Posterior cingulate gyrus (tissue), 11 donors: ENCODE results near the gene MAP3K14.
"Not testable (repeated sequence)": the region's sequence is repeated elsewhere in the genome, so short reads cannot be mapped to it uniquely, and the experiment has no call there.

ENCODE experiments used
- DNase-seq, 10 donors: peaks; one replicate each; pipeline versions ENCODE4 v3.0.0 to v3.0.0-alpha.2; 2020 to 2021; ENCODE audit warnings: mixed read lengths in 3 of 10
- intact Hi-C: fragments of 100-400 bp; cut with DNase I; formaldehyde crosslinking; loops from one replicate; pipeline ENCODE4 v1.15.1; 2023

MAP3K14 gene

GRCh38 chr17:45264430-45264829 is 52.4 kb downstream of the MAP3K14 start:
- no peak for DNase-seq
- intact Hi-C loops = no loop called here

DNA sequence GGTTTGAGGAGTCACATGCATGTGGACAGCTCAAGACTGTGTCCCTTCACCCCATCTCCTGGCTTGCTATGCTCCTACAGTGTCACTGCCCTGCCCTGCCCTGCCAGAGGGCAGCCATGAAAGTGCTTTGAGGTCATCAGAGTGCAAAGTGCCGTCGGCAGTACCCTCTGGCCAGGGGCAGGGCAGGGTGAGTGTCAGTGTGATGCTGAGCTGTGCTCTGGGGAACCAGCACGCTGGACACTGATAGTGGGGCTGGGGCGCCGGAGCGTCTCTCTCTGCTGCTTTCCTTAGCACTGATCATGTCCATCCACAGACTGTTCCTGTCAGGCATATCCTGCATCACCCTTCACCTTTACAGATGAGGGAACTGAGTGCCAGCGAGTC is 53.4 kb downstream of the MAP3K14 start:
- no peak for DNase-seq
- intact Hi-C loops = no loop called here

DNA sequence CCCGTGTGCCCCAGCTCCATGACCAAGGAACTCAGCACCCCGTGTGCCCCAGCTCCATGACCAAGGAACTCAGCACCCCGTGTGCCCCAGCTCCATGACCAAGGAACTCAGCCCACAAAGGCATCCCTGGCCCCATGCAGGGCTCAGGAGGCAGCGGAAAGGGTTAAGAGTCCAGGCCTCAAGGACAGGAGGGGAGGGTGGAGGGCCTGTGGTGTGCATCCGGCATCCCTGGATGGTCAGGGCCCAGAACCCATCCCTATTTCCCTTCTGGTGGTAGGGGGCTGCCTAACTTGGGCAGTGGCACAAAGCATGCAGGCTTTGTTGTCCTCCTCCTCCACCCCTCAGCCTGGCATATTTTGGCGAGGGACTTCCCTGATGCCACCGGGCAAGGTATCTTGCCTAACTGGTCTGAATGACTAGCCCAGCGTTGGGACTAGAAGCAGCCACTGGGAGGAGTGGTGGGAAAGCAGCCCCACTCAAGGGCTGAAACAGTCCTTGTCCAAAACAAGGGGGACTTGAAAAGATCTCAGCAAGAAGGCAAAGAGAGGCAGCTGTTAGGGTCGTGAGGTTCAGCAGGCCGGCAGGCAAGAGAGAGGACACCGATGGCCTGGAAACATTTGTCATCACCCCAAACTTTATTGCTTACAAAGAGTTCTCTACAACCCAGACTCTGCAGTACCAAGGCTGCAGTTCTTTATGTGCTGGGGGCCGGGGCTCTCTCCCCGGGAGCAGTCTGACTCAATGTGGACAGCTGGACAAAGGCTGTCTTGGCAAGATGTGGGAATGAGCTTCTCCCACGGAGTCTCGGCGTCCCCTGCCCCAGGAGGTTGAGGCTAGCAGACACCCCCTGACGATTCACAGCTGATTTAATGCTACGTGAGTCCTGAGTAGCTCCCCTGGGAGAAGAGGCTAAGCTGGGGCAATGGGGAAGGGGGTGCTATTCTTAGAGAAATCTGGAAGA is 54.0 kb downstream of the MAP3K14 start:
- no peak for DNase-seq
- intact Hi-C loops = no loop called here

DNA sequence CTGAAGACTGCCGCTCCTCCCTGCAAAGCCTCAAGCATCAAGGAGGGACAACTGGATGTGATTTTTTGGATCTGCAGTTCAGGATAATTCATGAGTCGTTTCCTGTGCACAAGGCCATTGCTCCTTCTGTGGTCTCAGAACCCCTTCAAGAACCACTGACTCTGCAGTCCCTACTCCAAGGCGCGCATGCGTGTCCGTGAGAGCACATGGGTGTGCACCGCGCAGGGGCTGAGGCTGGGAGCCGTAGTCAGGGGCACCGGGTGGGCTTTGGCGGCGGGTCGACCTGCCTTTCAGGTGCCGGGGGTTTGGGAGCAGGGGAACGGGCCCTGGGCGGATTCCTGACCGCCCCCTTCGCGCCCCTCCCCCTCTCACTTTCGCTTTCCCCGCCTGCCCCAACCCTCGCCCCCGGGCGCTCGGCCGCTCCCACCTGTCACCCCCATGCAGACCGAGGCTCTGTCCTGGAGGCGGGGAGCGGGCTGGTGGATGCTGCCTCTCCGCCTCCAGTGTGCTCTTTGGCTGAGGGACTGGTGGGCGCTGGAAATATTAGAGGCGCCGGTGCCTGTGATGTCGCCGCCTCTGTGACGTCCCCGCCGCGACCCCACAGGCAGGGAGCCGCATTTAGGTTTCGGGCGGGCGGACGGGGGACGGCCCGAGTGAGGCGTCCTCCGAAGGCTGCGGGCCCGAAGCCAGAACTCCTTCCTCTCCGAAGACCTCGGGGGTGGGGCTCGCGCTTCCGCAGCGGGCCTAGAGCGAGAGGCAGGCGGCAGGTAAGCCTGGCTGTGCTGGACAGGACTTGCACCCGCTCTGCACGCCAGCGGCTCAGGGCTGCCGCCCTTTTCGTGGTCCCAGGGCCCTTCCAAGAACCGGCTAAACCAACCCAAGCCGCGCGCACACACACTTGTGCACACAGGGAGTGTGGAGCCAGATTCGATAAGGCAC is 55.0 kb downstream of the MAP3K14 start, which contains the start of gene SPATA32:
Gene SPATA32, minus strand, starts transcription at position 518 of the 939 bp plus-strand sequence. Its CDS starts 78 bp downstream, at position 440.
- intact Hi-C loops = no loop called here

GRCh38 chr17:45260204-45260783 is 56.5 kb downstream of the MAP3K14 start:
- DNase-seq = no peak
- intact Hi-C loops = no loop called here

More for the DNA sequence above, 55.0 kb downstream of the MAP3K14 start, which contains the start of gene SPATA32:
- DNase-seq = peak; percentile 50 to 96 (median 76)

- intact Hi-C loops = no loop called here
- DNase-seq = no peak
These were observed 57.8 kb downstream of the MAP3K14 start for GRCh38 chr17:45258981-45259380.

GRCh38 chr17:45257115-45257514 is 59.7 kb downstream of the MAP3K14 start:
- intact Hi-C loops = no loop called here
- DNase-seq = no peak

- DNase-seq = no peak
These were observed 60.5 kb downstream of the MAP3K14 start for GRCh38 chr17:45256114-45256966.

DNA sequence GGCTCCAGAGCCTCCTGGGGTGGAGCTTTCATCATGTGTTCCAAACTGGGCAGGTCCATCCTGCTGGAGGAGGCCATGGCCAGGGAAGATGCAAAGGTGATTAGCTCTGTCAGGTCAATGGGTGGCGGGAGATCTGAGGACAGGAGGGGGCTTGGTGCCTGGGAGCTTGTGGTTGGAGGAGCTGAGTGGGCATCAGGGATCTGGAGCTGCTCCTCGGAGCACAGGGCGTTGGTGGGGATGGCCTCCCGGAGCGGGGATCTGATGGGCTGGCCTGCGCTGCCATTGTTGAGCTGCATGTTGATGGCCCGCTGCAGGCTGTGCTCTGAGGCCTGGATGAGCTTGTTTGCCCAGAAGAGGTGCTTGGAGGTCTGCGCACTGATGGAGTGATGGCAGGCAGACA is 61.5 kb downstream of the MAP3K14 start:
- intact Hi-C loops = no loop called here
- DNase-seq = no peak

More at GRCh38 chr17:45256114-45256966, 60.5 kb downstream of the MAP3K14 start:
- intact Hi-C loops = no loop called here

- DNase-seq = no peak
- intact Hi-C loops = no loop called here
These were observed 62.9 kb downstream of the MAP3K14 start for GRCh38 chr17:45253879-45254278.

GRCh38 chr17:45253237-45253636 is 63.6 kb downstream of the MAP3K14 start:
- DNase-seq, intact Hi-C loops: not testable (repeated sequence)

GRCh38 chr17:45251931-45252330 is 64.9 kb downstream of the MAP3K14 start:
- DNase-seq = no peak

GRCh38 chr17:45248132-45248957 is 68.5 kb downstream of the MAP3K14 start:
- peak in 3 of 10 donors; percentile 40 to 90 (median 82) for DNase-seq
- intact Hi-C loops = no loop called here

More at GRCh38 chr17:45251931-45252330, 64.9 kb downstream of the MAP3K14 start:
- intact Hi-C loops = no loop called here

DNA sequence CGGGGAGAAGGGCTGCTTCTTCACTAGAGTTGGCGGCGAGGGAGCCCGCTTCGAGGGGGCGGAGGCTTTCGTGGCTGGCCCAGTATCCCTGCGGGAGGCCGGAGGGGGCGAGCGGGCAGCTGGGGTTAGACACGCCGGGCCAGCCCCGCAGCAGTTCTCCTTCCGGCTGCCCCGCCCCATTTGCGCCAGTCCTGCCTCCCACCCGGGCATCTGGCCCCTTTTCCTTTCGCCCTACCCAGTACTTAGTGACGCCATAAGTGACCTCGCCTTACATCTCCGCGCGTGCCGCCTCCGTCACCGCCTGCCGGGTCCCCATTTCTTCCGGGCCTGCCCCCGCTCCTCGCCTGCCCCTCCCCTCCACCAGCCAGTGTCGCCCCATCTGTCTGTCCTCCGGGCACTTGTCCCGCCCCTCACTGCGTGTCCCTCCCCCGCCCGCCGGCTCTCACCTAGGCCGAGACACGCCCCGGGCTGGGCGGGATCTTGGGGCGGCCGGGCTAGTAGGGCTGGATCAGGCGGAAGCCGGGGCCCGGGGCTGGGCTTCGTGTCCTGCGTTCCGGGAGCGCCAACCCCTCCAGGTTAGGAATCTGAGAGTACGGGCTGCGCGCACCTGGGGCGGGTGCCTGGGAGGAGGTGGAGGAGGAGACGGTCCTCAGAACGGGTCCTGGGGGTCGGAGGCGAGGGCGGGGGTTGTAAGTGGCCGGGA is 69.2 kb downstream of the MAP3K14 start:
- DNase-seq = peak in 9 of 10 donors; percentile 31 to 95 (median 69)
- intact Hi-C loops = no loop called here

DNA sequence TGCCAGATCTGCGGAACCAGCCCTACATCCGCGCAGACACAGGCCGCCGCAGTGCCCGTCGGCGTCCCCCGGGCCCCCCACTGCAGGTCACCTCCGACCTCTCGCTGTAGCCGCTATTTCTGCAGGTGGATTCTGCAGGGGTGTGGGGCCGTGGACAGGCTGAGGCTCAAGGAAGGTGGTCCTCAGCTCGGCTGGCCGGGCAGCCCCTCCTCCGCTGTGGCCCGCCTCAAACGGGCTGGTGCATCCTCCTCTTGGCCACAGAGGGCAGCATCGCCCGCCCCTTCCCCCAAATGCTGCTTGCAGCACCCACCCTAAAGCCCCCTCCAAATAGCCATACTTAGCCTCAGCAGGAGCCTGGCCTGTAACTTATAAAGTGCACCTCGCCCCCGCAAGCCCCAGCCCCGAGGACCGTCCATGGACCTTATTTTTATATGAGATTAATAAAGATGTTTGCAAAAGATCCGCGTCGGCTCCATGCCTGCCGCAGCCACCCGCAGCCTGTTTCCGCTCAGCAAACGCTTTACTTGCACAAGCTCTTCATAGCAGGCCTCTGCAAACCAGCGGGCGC is 69.9 kb downstream of the MAP3K14 start:
- intact Hi-C loops = no loop called here
- no peak for DNase-seq

DNA sequence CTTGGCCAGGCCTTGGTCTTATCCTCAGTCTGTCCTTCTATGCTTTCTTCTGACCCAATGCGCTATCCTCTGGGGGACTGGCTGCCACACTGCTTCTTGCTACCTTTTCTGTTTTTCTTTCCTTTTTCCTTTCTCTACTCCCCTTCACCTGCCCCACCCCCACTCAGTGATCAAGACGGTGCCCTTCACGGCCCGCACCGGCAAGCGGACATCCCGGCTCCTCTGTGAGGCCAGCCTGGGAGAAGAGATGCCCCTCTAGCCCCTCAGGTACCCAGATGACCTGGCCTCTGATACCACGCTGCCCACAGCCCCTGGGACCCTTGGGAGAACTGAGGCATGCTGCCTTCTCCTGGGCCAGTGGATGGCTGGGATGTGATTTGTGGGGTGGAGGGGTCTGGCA is 70.5 kb downstream of the MAP3K14 start:
- no peak for DNase-seq
- intact Hi-C loops = no loop called here
